ENCODE data around the gene KCNIP4.

DNA sequence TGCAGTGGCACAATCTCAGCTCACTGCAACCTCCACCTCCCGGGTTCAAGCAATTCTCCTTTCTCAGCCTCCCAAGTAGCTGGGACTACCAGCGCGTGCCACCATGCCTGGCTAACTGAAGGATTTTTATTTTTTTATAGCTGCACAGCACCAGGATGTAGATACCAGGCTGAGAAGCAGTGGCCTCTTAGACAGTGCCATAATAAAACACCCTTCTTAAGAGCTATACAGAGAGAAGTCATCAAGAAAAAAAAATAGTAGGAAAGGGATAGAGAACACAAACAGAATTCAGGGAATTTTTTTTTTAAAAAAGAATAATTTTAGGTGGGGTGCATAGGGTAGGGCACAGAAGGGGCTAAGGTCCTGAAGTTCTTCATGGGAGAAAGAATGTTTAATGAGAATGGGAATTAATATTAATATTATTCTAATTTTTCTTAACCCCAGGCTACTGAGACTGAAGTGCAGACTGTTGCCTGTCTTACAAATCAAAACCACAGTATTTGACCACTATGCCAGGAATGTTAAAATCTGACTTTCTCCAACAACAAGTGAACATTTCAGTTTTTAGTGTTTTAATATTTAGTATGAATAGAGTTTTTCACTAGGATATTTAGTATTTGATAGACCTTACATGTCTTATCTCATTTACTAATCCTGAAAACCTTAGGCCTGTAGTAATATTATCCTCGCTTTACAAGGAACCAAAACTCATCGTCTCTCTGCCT lies 146.7 kb downstream of the KCNIP4 start:
- TF ChIP-seq SP1 (IDR thresholded peaks at IDR 0.05) (no peak), FOXM1 (IDR thresholded peaks at IDR 0.05; ENCODE audit: borderline replicate concordance) (no peak), FOXA1 (IDR thresholded peaks at IDR 0.05) (no peak), L3MBTL2 (conservative IDR thresholded peaks at IDR 0.05) (no peak), LEF1 (IDR thresholded peaks at IDR 0.05; ENCODE audit: borderline replicate concordance) (no peak)
- TF ChIP-seq, protein P1, sequence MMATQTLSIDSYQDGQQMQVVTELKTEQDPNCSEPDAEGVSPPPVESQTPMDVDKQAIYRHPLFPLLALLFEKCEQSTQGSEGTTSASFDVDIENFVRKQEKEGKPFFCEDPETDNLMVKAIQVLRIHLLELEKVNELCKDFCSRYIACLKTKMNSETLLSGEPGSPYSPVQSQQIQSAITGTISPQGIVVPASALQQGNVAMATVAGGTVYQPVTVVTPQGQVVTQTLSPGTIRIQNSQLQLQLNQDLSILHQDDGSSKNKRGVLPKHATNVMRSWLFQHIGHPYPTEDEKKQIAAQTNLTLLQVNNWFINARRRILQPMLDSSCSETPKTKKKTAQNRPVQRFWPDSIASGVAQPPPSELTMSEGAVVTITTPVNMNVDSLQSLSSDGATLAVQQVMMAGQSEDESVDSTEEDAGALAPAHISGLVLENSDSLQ (IDR thresholded peaks at IDR 0.05), result no peak

All from HEK293T (cell line).